ENCODE results near the gene NUP153. TPM values are rescaled to one million over a fixed set of nuclear protein-coding genes. Genes with fewer than 3 reads are reported as not detected.
"Not testable (repeated sequence)": the region's sequence is repeated elsewhere in the genome, so short reads cannot be mapped to it uniquely, and the experiment has no call there.

Gene NUP153
- polyA plus RNA-seq, 3 donors, result 5.8 to 21.5 (median 11.1) TPM

GRCh38 chr6:17585766-17586490, 120.8 kb downstream of the NUP153 start:
- WGBS, 3 donors, result 63 to 72% (median 71%) methylated on average over 7 of the region's 7 CpGs
- H3K27ac ChIP-seq (ENCODE audit: low read depth, low read length), result no peak overlapping the region

- 5 to 8% (median 6%) methylated on average over 7 of the region's 7 CpGs for WGBS, 3 donors
- no peak overlapping the region for H3K27ac ChIP-seq (ENCODE audit: low read depth, low read length)
Observed at GRCh38 chr6:17584241-17584803, 122.4 kb downstream of the NUP153 start.

GRCh38 chr6:17583811-17584210, 122.9 kb downstream of the NUP153 start:
- H3K27ac ChIP-seq (ENCODE audit: low read depth, low read length), result no peak overlapping the region
- WGBS, 3 donors, result 14 to 25% (median 19%) methylated on average over 5 of the region's 5 CpGs

- 90 to 97% (median 96%) methylated on average over 7 of the region's 7 CpGs for WGBS, 3 donors
- not testable (repeated sequence) for H3K27ac ChIP-seq (ENCODE audit: low read depth, low read length)
Observed at GRCh38 chr6:17581282-17581681, 125.4 kb downstream of the NUP153 start.

GRCh38 chr6:17580518-17581048, 126.1 kb downstream of the NUP153 start:
- no peak overlapping the region for H3K27ac ChIP-seq (ENCODE audit: low read depth, low read length)
- WGBS, 3 donors, result 14 to 19% (median 15%) methylated on average over 44 to 53 of the region's 53 CpGs

- WGBS, 3 donors, result 93 to 100% (median 96%) methylated on average over 1 of the region's 1 CpG
- H3K27ac ChIP-seq (ENCODE audit: low read depth, low read length), result no peak overlapping the region
Observed at GRCh38 chr6:17577059-17577458, 129.7 kb downstream of the NUP153 start.

- H3K27ac ChIP-seq (ENCODE audit: low read depth, low read length), result no peak overlapping the region
- 78 to 87% (median 83%) methylated on average over 8 of the region's 8 CpGs for WGBS, 3 donors
Observed at GRCh38 chr6:17574866-17575560, 131.7 kb downstream of the NUP153 start.

GRCh38 chr6:17565399-17565798, 141.3 kb downstream of the NUP153 start:
- 82 to 87% (median 85%) methylated on average over 3 of the region's 3 CpGs for WGBS, 3 donors
- no peak overlapping the region for H3K27ac ChIP-seq (ENCODE audit: low read depth, low read length)

Other genes with a start within 250 kb of the NUP153 start
- gene FAM8A1, start 106.6 kb downstream of the NUP153 start, polyA plus RNA-seq, result 10 to 100 TPM in 2 of 3 donors, 1 to 10 TPM in 1; 9.0 to 12.5 (median 11.1) TPM